Body of pancreas (tissue), 4 donors: ENCODE results near the gene PRKD1. TPM values are rescaled to one million over a fixed set of nuclear protein-coding genes. Genes with fewer than 3 reads are reported as not detected.

Experiments used
- ATAC-seq: fragments of 150-250 bp; one replicate; pipeline ENCODE4 v1.9.1; 2016
- DNase-seq, 4 donors: peaks; one replicate each; pipeline ENCODE4 v3.0.0-alpha.2; 2019
- H3K27ac ChIP-seq, 4 donors: fragments of 200-600 bp; sonication (generic); 1 replicate in 3 of 4; 2 replicates in 1 of 4; pipeline versions ENCODE4 v1.5.1 to v1.6.1; 2016 to 2019; ENCODE audit warnings: mild to moderate bottlenecking in 1 of 4, mixed read lengths in 1 of 4, moderate library complexity in 1 of 4
- H3K27me3 ChIP-seq, 2 donors: fragments of 200-600 bp; sonication (generic); one replicate each; pipeline ENCODE4 v1.6.0; 2016; ENCODE audit warnings: mild to moderate bottlenecking in 1 of 2
- H3K36me3 ChIP-seq, 2 donors: fragments of 200-600 bp; sonication (generic); replicated peaks in 1 of 2; 2 replicates each; pipeline ENCODE4 v1.5.1; 2016; ENCODE audit warnings: low read depth in 2 of 2; ENCODE audit not compliant: insufficient read depth in 1 of 2
- H3K4me1 ChIP-seq: fragments of 200-600 bp; sonication (generic); one replicate; pipeline ENCODE4 v1.6.0; 2016
- H3K4me3 ChIP-seq, 2 donors: fragments of 200-600 bp; sonication (generic); 1 replicate in 1 of 2; 2 replicates in 1 of 2; pipeline ENCODE4 v1.5.1; 2016 to 2019
- H3K9me3 ChIP-seq, 3 donors: fragments of 200-600 bp; sonication (generic); 1 replicate in 2 of 3; 2 replicates in 1 of 3; pipeline ENCODE4 v1.5.1; 2016
- POLR2A ChIP-seq, 3 donors: fragments of 450-650 bp; IDR thresholded peaks; one replicate each; pipeline ENCODE4 v1.6.1; 2016; ENCODE audit warnings: antibody characterized with exemption in 3 of 3, mild to moderate bottlenecking in 2 of 3
- WGBS, 2 donors: methylation state at CpG; one replicate each; pipeline ENCODE4 v1.1.5; 2017; 5-methylcytosine and 5-hydroxymethylcytosine counted together
- intact Hi-C: fragments of 100-400 bp; cut with DNase I; formaldehyde crosslinking; loops from one replicate; pipeline ENCODE4 v1.15.1; 2023
- total RNA-seq, 2 donors: library from RNA; depleted of rRNA; stranded (reverse); fragments of >200 nt; gene quantifications; one replicate each; pipeline ENCODE4 v1.1.0, GENCODE V29; 2016
- TF ChIP-seq, protein P1 (sequence below), 7 experiments: fragments of 450-650 bp in 4 of 7; fragments of 200-600 bp in 3 of 7; sonication (generic) in 3 of 7; IDR thresholded peaks; one replicate each; pipeline ENCODE4 v1.5.1; 2016 to 2019; ENCODE audit warnings: antibody characterized with exemption in 7 of 7

The PRKD1 gene
- 10 to 100 TPM in 1 of 2 donors, 1 to 10 TPM in 1; 5.3 to 14.8 TPM for total RNA-seq

DNA sequence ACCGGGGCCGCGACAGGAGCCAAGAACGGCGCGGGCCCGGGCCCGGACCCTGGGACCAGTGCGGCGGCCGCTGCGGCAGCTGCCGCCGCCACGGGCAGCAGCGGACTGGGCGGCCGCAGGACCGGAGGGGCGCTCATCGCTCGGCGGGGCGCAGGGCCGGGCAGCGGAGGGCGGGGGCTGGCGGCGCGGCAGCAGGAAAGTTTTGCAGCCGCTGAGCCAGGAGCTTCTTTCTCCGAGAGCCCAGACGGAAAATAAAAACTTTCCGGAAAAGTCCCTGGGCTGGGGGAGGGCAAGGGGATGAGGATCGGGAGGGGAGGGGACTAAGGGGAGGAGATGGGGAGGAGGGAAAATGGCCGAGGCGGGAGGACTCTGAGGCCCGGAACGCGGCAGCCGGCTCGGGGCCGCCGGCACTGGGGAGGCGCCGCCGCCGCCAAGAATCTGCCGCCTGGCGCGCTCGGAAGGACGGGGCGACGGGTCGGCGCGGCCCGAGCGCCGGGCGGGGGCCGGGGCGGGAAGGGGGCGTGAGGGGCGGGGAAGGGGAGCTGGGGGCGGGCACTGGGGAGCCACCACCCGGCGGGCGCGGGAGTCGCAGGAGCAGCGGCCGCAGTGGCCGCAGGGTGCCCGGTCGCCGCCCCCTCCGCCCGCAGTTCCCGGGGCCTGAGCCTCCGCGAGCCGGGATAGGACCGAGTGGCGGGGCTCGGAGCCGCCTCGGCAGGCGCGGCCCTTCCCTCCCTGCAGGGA is at the start of gene PRKD1:
Gene PRKD1, minus strand, starts transcription at position 472 of the 741 bp plus-strand sequence.
- intact Hi-C loops: no loop called here
- peak; percentile 66 to 79 (median 70) for DNase-seq
- Histone ChIP-seq H3K36me3 (no peaks in the 10 kb centered on the region), H3K9me3 (no peaks in the 10 kb centered on the region), H3K4me1 (peaks cover 17% of the 10 kb centered on the region), H3K27me3 (no peaks in the 10 kb centered on the region), H3K27ac (peak within 1 kb of the TSS; percentile 13 to 81 (median 71)), H3K4me3 (peak within 1 kb of the TSS; percentile 14 to 26)
- ATAC-seq: peak; percentile 86
- 0% methylated on average over 11 to 57 of the region's 91 CpGs for WGBS, 2 donors
- peak in 2 of 3 donors; percentile 41 to 44 for TF ChIP-seq POLR2A (IDR thresholded peaks at IDR 0.05)
- TF ChIP-seq, protein P1, sequence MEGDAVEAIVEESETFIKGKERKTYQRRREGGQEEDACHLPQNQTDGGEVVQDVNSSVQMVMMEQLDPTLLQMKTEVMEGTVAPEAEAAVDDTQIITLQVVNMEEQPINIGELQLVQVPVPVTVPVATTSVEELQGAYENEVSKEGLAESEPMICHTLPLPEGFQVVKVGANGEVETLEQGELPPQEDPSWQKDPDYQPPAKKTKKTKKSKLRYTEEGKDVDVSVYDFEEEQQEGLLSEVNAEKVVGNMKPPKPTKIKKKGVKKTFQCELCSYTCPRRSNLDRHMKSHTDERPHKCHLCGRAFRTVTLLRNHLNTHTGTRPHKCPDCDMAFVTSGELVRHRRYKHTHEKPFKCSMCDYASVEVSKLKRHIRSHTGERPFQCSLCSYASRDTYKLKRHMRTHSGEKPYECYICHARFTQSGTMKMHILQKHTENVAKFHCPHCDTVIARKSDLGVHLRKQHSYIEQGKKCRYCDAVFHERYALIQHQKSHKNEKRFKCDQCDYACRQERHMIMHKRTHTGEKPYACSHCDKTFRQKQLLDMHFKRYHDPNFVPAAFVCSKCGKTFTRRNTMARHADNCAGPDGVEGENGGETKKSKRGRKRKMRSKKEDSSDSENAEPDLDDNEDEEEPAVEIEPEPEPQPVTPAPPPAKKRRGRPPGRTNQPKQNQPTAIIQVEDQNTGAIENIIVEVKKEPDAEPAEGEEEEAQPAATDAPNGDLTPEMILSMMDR (IDR thresholded peaks at IDR 0.05): peak in 6 of 7 experiments; percentile 4 to 37 (median 28)

DNA sequence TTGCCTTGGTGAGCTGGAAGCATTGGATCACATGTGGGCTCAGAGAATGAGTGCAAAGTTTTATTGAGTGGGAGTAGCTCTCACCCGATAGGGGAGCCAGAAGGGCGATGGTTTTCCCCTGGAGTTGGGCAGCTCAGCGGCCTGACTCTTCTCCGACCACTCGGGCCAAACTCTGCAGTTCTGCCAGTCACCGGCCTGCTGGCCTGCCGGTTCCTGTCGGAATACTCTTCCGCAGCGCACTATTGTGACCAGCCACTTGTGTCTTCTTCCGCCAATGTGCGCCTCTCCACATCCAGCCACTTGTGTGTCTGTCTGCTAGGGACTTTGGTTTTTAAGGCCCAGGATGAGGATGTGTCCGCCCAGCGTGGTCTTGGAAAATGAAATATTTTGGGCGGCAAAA is 43.5 kb upstream of the PRKD1 start:
- intact Hi-C loops: no loop called here
- Histone ChIP-seq H3K4me3 (no peak overlapping the region), H3K27me3 (no peaks in the 10 kb centered on the region), H3K4me1 (no peaks in the 10 kb centered on the region), H3K9me3 (no peaks in the 10 kb centered on the region), H3K36me3 (no peaks in the 10 kb centered on the region), H3K27ac (no peak overlapping the region)
- WGBS, 2 donors: 96 to 97% methylated on average over 15 of the region's 15 CpGs
- DNase-seq (no peak), ATAC-seq (no peak)
- TF ChIP-seq POLR2A (IDR thresholded peaks at IDR 0.05): no peak
- TF ChIP-seq, protein P1 (IDR thresholded peaks at IDR 0.05): no peak

DNA sequence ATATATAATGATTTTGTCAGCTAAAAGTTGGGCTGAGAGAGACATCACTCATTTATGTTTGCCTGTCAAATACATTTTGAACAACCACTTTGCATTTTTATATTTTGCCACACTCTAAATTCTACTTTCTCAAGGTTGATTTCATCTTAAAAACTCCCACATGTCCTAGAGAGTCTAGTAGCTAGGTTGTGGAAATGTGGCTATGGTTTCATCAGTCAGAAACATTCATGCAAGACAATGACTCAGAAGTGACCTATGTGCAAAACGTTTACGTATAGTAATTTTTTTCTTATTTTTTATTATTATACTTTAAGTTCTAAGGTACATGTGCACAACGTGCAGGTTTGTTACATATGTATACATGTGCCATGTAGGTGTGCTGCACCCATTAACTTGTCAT is 27.4 kb upstream of the PRKD1 start:
- 73 to 74% methylated on average over 3 of the region's 3 CpGs for WGBS, 2 donors
- H3K4me3 ChIP-seq: no peak overlapping the region
- no peak overlapping the region for H3K27ac ChIP-seq
- no peak for ATAC-seq
- intact Hi-C loops: no loop called here
- TF ChIP-seq POLR2A (IDR thresholded peaks at IDR 0.05): no peak
- TF ChIP-seq, protein P1 (IDR thresholded peaks at IDR 0.05): no peak
- H3K36me3 ChIP-seq: no peaks in the 10 kb centered on the region
- DNase-seq: no peak
- no peaks in the 10 kb centered on the region for H3K27me3 ChIP-seq
- no peaks in the 10 kb centered on the region for H3K4me1 ChIP-seq
- H3K9me3 ChIP-seq: no peaks in the 10 kb centered on the region

DNA sequence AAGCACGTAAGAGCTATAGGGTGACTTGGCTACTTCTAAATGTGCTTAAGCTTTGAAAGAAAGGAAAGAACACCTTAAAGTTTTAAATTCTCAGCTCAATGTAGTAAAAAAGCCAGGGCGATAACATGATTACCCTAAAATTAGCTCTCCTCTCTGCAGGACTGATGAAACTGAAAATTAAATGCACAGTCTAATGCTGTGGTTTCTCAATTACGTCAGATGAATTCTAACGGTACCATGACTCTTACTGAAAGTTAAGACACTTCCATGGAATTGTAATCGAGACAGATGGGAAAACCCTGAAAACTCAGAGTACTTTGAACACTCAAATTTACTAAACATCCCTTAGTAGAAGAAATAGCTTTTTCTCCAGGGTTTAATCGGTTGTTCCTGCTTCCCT is 25.9 kb upstream of the PRKD1 start:
- no peak overlapping the region for H3K27ac ChIP-seq
- H3K4me3 ChIP-seq: no peak overlapping the region
- H3K4me1 ChIP-seq: no peaks in the 10 kb centered on the region
- 70 to 72% methylated on average over 6 of the region's 6 CpGs for WGBS, 2 donors
- no peaks in the 10 kb centered on the region for H3K36me3 ChIP-seq
- ATAC-seq: no peak
- TF ChIP-seq POLR2A (IDR thresholded peaks at IDR 0.05): no peak
- TF ChIP-seq, protein P1 (IDR thresholded peaks at IDR 0.05): no peak
- intact Hi-C loops: no loop called here
- H3K27me3 ChIP-seq: no peaks in the 10 kb centered on the region
- H3K9me3 ChIP-seq: no peaks in the 10 kb centered on the region
- no peak for DNase-seq

DNA sequence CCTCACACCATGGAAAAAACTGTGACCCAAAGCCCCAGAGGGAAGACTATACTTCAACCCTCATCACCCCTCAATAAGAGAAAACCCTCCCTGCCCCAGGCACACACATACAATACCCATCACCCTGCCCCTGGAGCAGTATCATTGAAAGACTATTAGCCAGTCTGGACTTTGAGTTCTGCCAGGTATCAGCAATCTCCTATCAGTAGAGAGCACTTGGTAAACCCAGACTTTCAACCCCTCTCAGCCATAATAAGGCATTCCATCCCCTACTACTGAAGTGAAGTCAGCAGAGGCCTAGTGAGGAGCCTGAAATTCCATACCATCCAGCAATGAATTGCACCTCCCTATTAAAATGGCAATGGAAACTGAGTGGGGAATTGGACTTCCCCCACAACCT is 16.4 kb upstream of the PRKD1 start:
- TF ChIP-seq, protein P1 (IDR thresholded peaks at IDR 0.05): no peak
- TF ChIP-seq POLR2A (IDR thresholded peaks at IDR 0.05): no peak
- intact Hi-C loops: no loop called here
- Histone ChIP-seq H3K27ac (no peak overlapping the region), H3K36me3 (no peaks in the 10 kb centered on the region), H3K27me3 (no peaks in the 10 kb centered on the region), H3K4me3 (no peak overlapping the region), H3K9me3 (no peaks in the 10 kb centered on the region), H3K4me1 (no peaks in the 10 kb centered on the region)
- ATAC-seq (no peak), DNase-seq (no peak)
